Neural progenitor cell (in vitro differentiated cells): ENCODE data around the gene RPGR.

Experiments
- EZH2 ChIP-seq: fragments of 200-600 bp; sonication (generic); IDR thresholded peaks from 2 replicates; pipeline ENCODE4 v1.6.1; 2017; ENCODE audit warnings: antibody characterized with exemption, mild to moderate bottlenecking, moderate library complexity
- EZH2phosphoT487 ChIP-seq: fragments of 200-600 bp; sonication (generic); IDR thresholded peaks from 2 replicates; pipeline ENCODE4 v1.6.1; 2017; ENCODE audit warnings: antibody characterized with exemption
- TF ChIP-seq, protein P1 (sequence below): fragments of 200-600 bp; sonication (generic); IDR thresholded peaks from 2 replicates; pipeline ENCODE4 v1.5.1; 2017; ENCODE audit warnings: antibody characterized with exemption, mild to moderate bottlenecking

GRCh38 chrX:38225093-38225492 is 102.2 kb downstream of the RPGR start:
- TF ChIP-seq, protein P1, sequence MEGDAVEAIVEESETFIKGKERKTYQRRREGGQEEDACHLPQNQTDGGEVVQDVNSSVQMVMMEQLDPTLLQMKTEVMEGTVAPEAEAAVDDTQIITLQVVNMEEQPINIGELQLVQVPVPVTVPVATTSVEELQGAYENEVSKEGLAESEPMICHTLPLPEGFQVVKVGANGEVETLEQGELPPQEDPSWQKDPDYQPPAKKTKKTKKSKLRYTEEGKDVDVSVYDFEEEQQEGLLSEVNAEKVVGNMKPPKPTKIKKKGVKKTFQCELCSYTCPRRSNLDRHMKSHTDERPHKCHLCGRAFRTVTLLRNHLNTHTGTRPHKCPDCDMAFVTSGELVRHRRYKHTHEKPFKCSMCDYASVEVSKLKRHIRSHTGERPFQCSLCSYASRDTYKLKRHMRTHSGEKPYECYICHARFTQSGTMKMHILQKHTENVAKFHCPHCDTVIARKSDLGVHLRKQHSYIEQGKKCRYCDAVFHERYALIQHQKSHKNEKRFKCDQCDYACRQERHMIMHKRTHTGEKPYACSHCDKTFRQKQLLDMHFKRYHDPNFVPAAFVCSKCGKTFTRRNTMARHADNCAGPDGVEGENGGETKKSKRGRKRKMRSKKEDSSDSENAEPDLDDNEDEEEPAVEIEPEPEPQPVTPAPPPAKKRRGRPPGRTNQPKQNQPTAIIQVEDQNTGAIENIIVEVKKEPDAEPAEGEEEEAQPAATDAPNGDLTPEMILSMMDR: no peak
- TF ChIP-seq EZH2 (no peak), EZH2phosphoT487 (no peak)
